Endodermal cell (in vitro differentiated cells): Measurements from ENCODE around the gene LRCH1. TPM values are rescaled to one million over a fixed set of nuclear protein-coding genes. Genes with fewer than 3 reads are reported as not detected.

Experiments used
- DNase-seq: peaks from one replicate; pipeline ENCODE4 v3.0.0-alpha.2; 2017
- H3K27ac ChIP-seq: 2 replicates; pipeline ENCODE4 v1.5.1; 2013; ENCODE audit warnings: mild to moderate bottlenecking, low read depth, low read length, moderate library complexity
- H3K27me3 ChIP-seq: 2 replicates; pipeline ENCODE4 v1.6.1; 2013; ENCODE audit warnings: mild to moderate bottlenecking, low read length, moderate library complexity; ENCODE audit not compliant: insufficient read depth, control insufficient read depth, poor library complexity, severe bottlenecking
- H3K36me3 ChIP-seq: 2 replicates; pipeline ENCODE4 v1.7.0; 2013; ENCODE audit warnings: mild to moderate bottlenecking, low read length, moderate library complexity; ENCODE audit not compliant: control insufficient read depth, insufficient read depth
- H3K4me1 ChIP-seq: one replicate; pipeline ENCODE4 v1.7.0; 2013; ENCODE audit warnings: low read length; ENCODE audit not compliant: control insufficient read depth, insufficient read depth
- H3K4me3 ChIP-seq: 2 replicates; pipeline ENCODE4 v1.5.1; 2013; ENCODE audit warnings: mild to moderate bottlenecking, low read length, moderate library complexity
- H3K9ac ChIP-seq: 2 replicates; pipeline ENCODE4 v1.6.1; 2013; ENCODE audit warnings: mild to moderate bottlenecking, low read length, moderate library complexity; ENCODE audit not compliant: poor library complexity, severe bottlenecking; ENCODE audit errors: extremely low read depth
- H3K9me3 ChIP-seq: 2 replicates; pipeline ENCODE4 v1.6.1; 2013; ENCODE audit warnings: mild to moderate bottlenecking, low read length, moderate library complexity; ENCODE audit not compliant: control insufficient read depth
- H3K27ac Mint-ChIP-seq: 2 replicates; pipeline ENCODE4 v1.8.0; 2020; ENCODE audit warnings: mixed read lengths
- H3K27me3 Mint-ChIP-seq: 2 replicates; pipeline ENCODE4 v1.8.0; 2021; ENCODE audit warnings: mild to moderate bottlenecking, mixed read lengths; ENCODE audit not compliant: insufficient read depth
- H3K36me3 Mint-ChIP-seq: 2 replicates; pipeline ENCODE4 v1.8.0; 2020; ENCODE audit warnings: low read depth, mixed read lengths
- H3K4me1 Mint-ChIP-seq: 2 replicates; pipeline ENCODE4 v1.8.0; 2020; ENCODE audit warnings: mixed read lengths
- H3K4me3 Mint-ChIP-seq: 2 replicates; pipeline ENCODE4 v1.8.0; 2020; ENCODE audit warnings: mild to moderate bottlenecking, moderate library complexity, mixed read lengths
- H3K9me3 Mint-ChIP-seq: 2 replicates; pipeline ENCODE4 v1.8.0; 2020; ENCODE audit warnings: mild to moderate bottlenecking, mixed read lengths
- WGBS, 2 experiments: methylation state at CpG; one replicate each; pipeline versions ENCODE4 v1.1.5 to v1.1.7; 2013; ENCODE audit warnings: missing lambda C conversion rate in 2 of 2, mixed read lengths in 1 of 2; ENCODE audit not compliant: insufficient coverage in 1 of 2, insufficient read length in 1 of 2; 5-methylcytosine and 5-hydroxymethylcytosine counted together
- total RNA-seq, 2 donors: library from RNA; stranded (reverse); fragmentation: NEBNext Ultra II Directional in 1 of 2; extraction: Animal tissue kit (Norgen Biotek cat#: 25700) in 1 of 2; gene quantifications; 2 replicates in 1 of 2; 3 replicates in 1 of 2; pipeline ENCODE4 v1.2.1, GENCODE V29; 2021
- TF ChIP-seq, protein P1 (sequence below): fragments of 200-600 bp; sonication (generic); conservative IDR thresholded peaks from 2 replicates; pipeline ENCODE4 v1.5.0; 2021; ENCODE audit warnings: antibody characterized with exemption, mild to moderate bottlenecking

Gene LRCH1
- total RNA-seq, 2 donors from 2014 or later = 8.1 to 11.8 TPM

DNA sequence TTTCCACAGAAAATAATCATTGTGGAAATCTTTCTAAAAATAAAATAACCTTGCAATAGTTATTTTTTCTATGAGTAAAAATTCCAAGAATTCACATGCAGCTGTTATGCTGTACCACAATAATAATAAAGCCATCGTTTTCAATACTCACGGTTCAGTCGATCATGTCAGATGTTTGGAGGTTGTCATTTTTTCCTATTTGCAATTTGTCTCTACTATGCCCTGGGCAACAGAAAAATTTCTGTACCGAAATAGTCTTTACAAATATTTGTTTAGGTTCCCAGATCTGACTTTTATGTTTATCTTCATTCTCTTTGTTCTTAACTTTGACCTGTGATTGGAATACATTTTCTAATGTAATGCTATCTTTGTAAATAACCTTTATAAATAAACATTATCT lies 164.3 kb downstream of the LRCH1 start:
- Mint-ChIP-seq H3K4me3 (no peak overlapping the region), H3K27ac (no peak overlapping the region), H3K36me3 (no peaks in the 10 kb centered on the region), H3K4me1 (peaks cover 6% of the 10 kb centered on the region), H3K27me3 (no peaks in the 10 kb centered on the region), H3K9me3 (no peaks in the 10 kb centered on the region)
- Histone ChIP-seq H3K4me3 (no peak overlapping the region), H3K4me1 (no peaks in the 10 kb centered on the region), H3K27me3 (no peaks in the 10 kb centered on the region), H3K9me3 (no peaks in the 10 kb centered on the region), H3K27ac (no peak overlapping the region), H3K9ac (no peak overlapping the region), H3K36me3 (peaks cover 3% of the 10 kb centered on the region)
- no peak for DNase-seq
- WGBS, 2 experiments = 90 to 92% methylated on average over 3 to 4 of the region's 4 CpGs
- TF ChIP-seq, protein P1, sequence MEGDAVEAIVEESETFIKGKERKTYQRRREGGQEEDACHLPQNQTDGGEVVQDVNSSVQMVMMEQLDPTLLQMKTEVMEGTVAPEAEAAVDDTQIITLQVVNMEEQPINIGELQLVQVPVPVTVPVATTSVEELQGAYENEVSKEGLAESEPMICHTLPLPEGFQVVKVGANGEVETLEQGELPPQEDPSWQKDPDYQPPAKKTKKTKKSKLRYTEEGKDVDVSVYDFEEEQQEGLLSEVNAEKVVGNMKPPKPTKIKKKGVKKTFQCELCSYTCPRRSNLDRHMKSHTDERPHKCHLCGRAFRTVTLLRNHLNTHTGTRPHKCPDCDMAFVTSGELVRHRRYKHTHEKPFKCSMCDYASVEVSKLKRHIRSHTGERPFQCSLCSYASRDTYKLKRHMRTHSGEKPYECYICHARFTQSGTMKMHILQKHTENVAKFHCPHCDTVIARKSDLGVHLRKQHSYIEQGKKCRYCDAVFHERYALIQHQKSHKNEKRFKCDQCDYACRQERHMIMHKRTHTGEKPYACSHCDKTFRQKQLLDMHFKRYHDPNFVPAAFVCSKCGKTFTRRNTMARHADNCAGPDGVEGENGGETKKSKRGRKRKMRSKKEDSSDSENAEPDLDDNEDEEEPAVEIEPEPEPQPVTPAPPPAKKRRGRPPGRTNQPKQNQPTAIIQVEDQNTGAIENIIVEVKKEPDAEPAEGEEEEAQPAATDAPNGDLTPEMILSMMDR = no peak

DNA sequence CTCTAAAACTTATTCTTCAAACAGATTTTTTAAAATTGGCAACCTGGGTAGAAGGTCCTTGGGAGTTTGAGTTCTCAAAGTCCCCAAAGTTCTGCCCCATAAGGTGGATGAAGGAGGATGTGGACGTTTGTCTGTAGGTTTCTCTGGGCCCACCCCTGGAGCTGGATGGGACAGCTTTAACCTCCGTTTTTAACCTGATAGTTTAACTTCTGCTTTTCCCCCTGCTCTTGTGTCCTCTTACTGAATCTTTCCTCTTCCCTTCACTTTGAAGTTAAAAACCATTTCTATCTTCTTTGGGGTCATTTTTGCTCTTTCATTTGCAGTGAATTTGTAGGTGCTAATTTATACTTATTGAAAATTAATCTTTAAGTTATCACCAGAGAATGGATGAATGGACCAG lies 164.9 kb downstream of the LRCH1 start:
- WGBS, 2 experiments = 73 to 86% methylated on average over 1 to 2 of the region's 2 CpGs
- H3K27ac ChIP-seq = no peak overlapping the region
- H3K27ac Mint-ChIP-seq = no peak overlapping the region
- H3K27me3 Mint-ChIP-seq = no peaks in the 10 kb centered on the region
- H3K9ac ChIP-seq = no peak overlapping the region
- H3K36me3 Mint-ChIP-seq = no peaks in the 10 kb centered on the region
- H3K27me3 ChIP-seq = no peaks in the 10 kb centered on the region
- DNase-seq = no peak
- no peak overlapping the region for H3K4me3 Mint-ChIP-seq
- TF ChIP-seq, protein P1 = no peak
- no peaks in the 10 kb centered on the region for H3K36me3 ChIP-seq
- H3K9me3 Mint-ChIP-seq = no peaks in the 10 kb centered on the region
- H3K4me1 ChIP-seq = no peaks in the 10 kb centered on the region
- no peaks in the 10 kb centered on the region for H3K9me3 ChIP-seq
- H3K4me3 ChIP-seq = no peak overlapping the region
- H3K4me1 Mint-ChIP-seq = peaks cover under 1% of the 10 kb centered on the region

DNA sequence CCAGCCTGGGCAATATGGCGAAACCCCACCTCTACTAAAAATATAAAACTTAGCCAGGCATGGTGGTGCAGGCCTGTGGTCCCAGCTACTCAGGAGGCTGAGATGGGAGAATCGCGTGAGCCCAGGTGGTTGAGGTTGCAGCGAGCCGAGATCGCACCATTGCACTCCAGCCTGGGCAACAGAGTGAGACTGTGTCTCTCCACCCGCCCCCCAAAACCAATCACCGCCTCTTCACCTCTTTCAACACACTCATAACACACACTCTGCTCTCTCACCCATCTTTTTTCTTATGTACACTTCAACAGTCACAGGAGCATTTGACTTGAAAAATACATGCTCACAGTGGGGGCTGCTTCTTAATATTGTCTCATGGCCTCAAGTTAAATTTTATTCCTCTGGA lies 167.2 kb downstream of the LRCH1 start:
- no peaks in the 10 kb centered on the region for H3K9me3 ChIP-seq
- Mint-ChIP-seq H3K36me3 (peaks cover 15% of the 10 kb centered on the region), H3K27ac (peak overlapping the region; percentile 8), H3K27me3 (no peaks in the 10 kb centered on the region), H3K4me3 (no peak overlapping the region), H3K9me3 (peaks cover 10% of the 10 kb centered on the region), H3K4me1 (no peaks in the 10 kb centered on the region)
- peaks cover 14% of the 10 kb centered on the region for H3K36me3 ChIP-seq
- H3K27ac ChIP-seq = no peak overlapping the region
- H3K4me1 ChIP-seq = no peaks in the 10 kb centered on the region
- TF ChIP-seq, protein P1 = no peak
- H3K9ac ChIP-seq = no peak overlapping the region
- WGBS, 2 experiments = 92 to 98% methylated on average over 7 to 8 of the region's 8 CpGs
- no peaks in the 10 kb centered on the region for H3K27me3 ChIP-seq
- H3K4me3 ChIP-seq = no peak overlapping the region
- DNase-seq = no peak
